HepG2 (cell line): ENCODE data around the gene CEP120. TPM values are rescaled to one million over a fixed set of nuclear protein-coding genes. Genes with fewer than 3 reads are reported as not detected.

ENCODE experiments used
- ATAC-seq: fragments of 200-7000 bp; cut with Tn5 transposase; 3 replicates; pipeline ENCODE4 v1.9.1; 2020; ENCODE audit warnings: mild to moderate bottlenecking, moderate library complexity
- BruUV-seq: library from RNA; stranded (reverse); fragments of 400-500 nt; replicated peaks from 2 replicates; lab custom pipeline; 2021; lab: Mats Ljungman, UMichigan
- CTCF ChIA-PET: fragments of 300-600 bp; formaldehyde crosslinking; extraction: SDS; loops from one replicate; lab custom pipeline; 2021; ENCODE audit warnings: low total read pairs, inconsistent platforms, low intra/inter-chr PET ratio; lab: Yijun Ruan, JAX
- POLR2A ChIA-PET: fragments of 350-600 bp; sonication (Branson Sonifier 250); formaldehyde crosslinking; loops from one replicate; lab custom pipeline; 2020; ENCODE audit warnings: antibody characterized with exemption, inconsistent platforms; lab: Yijun Ruan, JAX
- DNase-seq: peaks from one replicate; pipeline ENCODE4 v3.0.0-alpha.2; 2015; ENCODE audit warnings: low spot score
- FAIRE-seq: peaks from 3 replicates; lab custom pipeline; 2011; peaks lifted over from hg19 to GRCh38; lab: Jason Lieb, UNC
- H2AFZ ChIP-seq: one replicate; pipeline ENCODE4 v1.6.1; 2011; ENCODE audit warnings: low read length, inconsistent platforms
- H3K27ac ChIP-seq: fragments of 300-600 bp; 3 replicates; pipeline ENCODE4 v1.8.0; 2011; ENCODE audit warnings: mixed run types, mild to moderate bottlenecking, mixed read lengths, low read length, inconsistent platforms; ENCODE audit not compliant: insufficient read depth; ENCODE audit errors: extremely low read length
- H3K27me3 ChIP-seq, 2 experiments: fragments of 200-600 bp in 1 of 2; 2 replicates in 1 of 2; 3 replicates in 1 of 2; pipeline versions ENCODE4 v1.6.0 to v1.8.0; 2011; ENCODE audit warnings: low read length in 2 of 2, mild to moderate bottlenecking in 2 of 2, moderate library complexity in 2 of 2, inconsistent platforms in 1 of 2; ENCODE audit not compliant: insufficient read depth in 2 of 2, control insufficient read depth in 1 of 2
- H3K36me3 ChIP-seq, 2 experiments: fragments of 200-600 bp in 1 of 2; replicated peaks in 1 of 2; 2 replicates in 1 of 2; 3 replicates in 1 of 2; pipeline versions ENCODE4 v1.5.1 to v1.8.0; 2011; ENCODE audit warnings: low read length in 2 of 2, inconsistent platforms in 1 of 2; ENCODE audit not compliant: insufficient read depth in 2 of 2, control insufficient read depth in 1 of 2
- H3K4me1 ChIP-seq: 2 replicates; pipeline ENCODE4 v1.5.1; 2012; ENCODE audit warnings: low read length, inconsistent platforms; ENCODE audit not compliant: insufficient read depth
- H3K4me2 ChIP-seq: 2 replicates; pipeline ENCODE4 v1.6.0; 2011; ENCODE audit warnings: low read depth, low read length, inconsistent platforms
- H3K4me3 ChIP-seq, 3 experiments: fragments of 200-600 bp in 1 of 3; sonication (generic), shearing (Covaris generic) in 1 of 3; replicated peaks in 1 of 3; 2 replicates each; pipeline ENCODE4 v1.5.1; 2011 to 2016; ENCODE audit warnings: low read length in 3 of 3, inconsistent platforms in 2 of 3, low read depth in 2 of 3, mild to moderate bottlenecking in 2 of 3, control low read depth in 1 of 3, mixed read lengths in 1 of 3; ENCODE audit not compliant: insufficient read depth in 1 of 3
- H3K79me2 ChIP-seq: one replicate; pipeline ENCODE4 v1.6.1; 2011; ENCODE audit warnings: low read length, inconsistent platforms; ENCODE audit not compliant: insufficient read depth
- H3K9ac ChIP-seq: 2 replicates; pipeline ENCODE4 v1.6.0; 2011; ENCODE audit warnings: mild to moderate bottlenecking, low read depth, low read length, inconsistent platforms; ENCODE audit not compliant: insufficient read depth
- H3K9me3 ChIP-seq: 2 replicates; pipeline ENCODE4 v1.5.1; 2012; ENCODE audit warnings: mild to moderate bottlenecking, low read length
- H4K20me1 ChIP-seq: 2 replicates; pipeline ENCODE4 v1.6.0; 2011; ENCODE audit warnings: inconsistent platforms, mild to moderate bottlenecking, low read length, moderate library complexity; ENCODE audit not compliant: insufficient read depth
- ARNT2 ChIP-seq: sonication (generic); formaldehyde crosslinking; IDR thresholded peaks from 2 replicates; pipeline ENCODE4 v1.8.0; 2022; ENCODE audit warnings: mild to moderate bottlenecking, low read depth, missing genetic modification reagents, moderate library complexity
- HDAC1 ChIP-seq: sonication (generic); formaldehyde crosslinking; IDR thresholded peaks from 2 replicates; pipeline ENCODE4 v1.5.1; 2020; ENCODE audit warnings: mild to moderate bottlenecking, missing genetic modification reagents
- NFE2 ChIP-seq: sonication (generic); formaldehyde crosslinking; IDR thresholded peaks from 2 replicates; pipeline ENCODE4 v1.4.0; 2020; ENCODE audit warnings: missing genetic modification reagents
- NR2C2 ChIP-seq: sonication (generic); formaldehyde crosslinking; IDR thresholded peaks from 2 replicates; pipeline ENCODE4 v1.4.0; 2020; ENCODE audit warnings: missing genetic modification reagents, mild to moderate bottlenecking, moderate library complexity, borderline replicate concordance
- NR2F1 ChIP-seq, 2 experiments: fragments of 450-650 bp in 1 of 2; formaldehyde crosslinking in 1 of 2; IDR thresholded peaks; 2 replicates each; pipeline versions ENCODE4 v1.5.0 to v1.6.1; 2016 to 2020; ENCODE audit warnings: mild to moderate bottlenecking in 1 of 2, missing compliant biosample characterization in 1 of 2, missing genetic modification reagents in 1 of 2, moderate library complexity in 1 of 2
- PCBP1 ChIP-seq: fragments of 200-400 bp; formaldehyde crosslinking; IDR thresholded peaks from 2 replicates; pipeline ENCODE4 v1.6.1; 2017; ENCODE audit warnings: mild to moderate bottlenecking, low read depth, low read length, borderline replicate concordance
- RAD21 ChIP-seq: fragments of 450-650 bp; formaldehyde crosslinking; IDR thresholded peaks from 2 replicates; pipeline ENCODE4 v1.5.0; 2020; ENCODE audit warnings: mild to moderate bottlenecking
- RCOR2 ChIP-seq: IDR thresholded peaks from 2 replicates; pipeline ENCODE4 v1.6.1; 2016; ENCODE audit warnings: missing biosample characterization, missing genetic modification reagents
- TEAD3 ChIP-seq: optimal IDR thresholded peaks from 2 replicates; pipeline ENCODE3; 2016; ENCODE audit warnings: borderline replicate concordance
- TOPORS ChIP-seq: sonication (generic); formaldehyde crosslinking; IDR thresholded peaks from 2 replicates; pipeline ENCODE4 v1.8.0; 2023; ENCODE audit warnings: mild to moderate bottlenecking, missing genetic modification reagents
- ZBTB46 ChIP-seq: sonication (generic); formaldehyde crosslinking; IDR thresholded peaks from 2 replicates; pipeline ENCODE4 v1.4.0; 2020; ENCODE audit warnings: mild to moderate bottlenecking, missing genetic modification reagents, borderline replicate concordance
- ZFP90 ChIP-seq: sonication (generic); formaldehyde crosslinking; IDR thresholded peaks from 2 replicates; pipeline ENCODE4 v1.8.0; 2022; ENCODE audit warnings: missing genetic modification reagents, mild to moderate bottlenecking, inconsistent platforms, borderline replicate concordance
- ZMYM4 ChIP-seq: sonication (generic); formaldehyde crosslinking; IDR thresholded peaks from 2 replicates; pipeline ENCODE4 v1.8.1; 2023; ENCODE audit warnings: mild to moderate bottlenecking, missing genetic modification reagents
- ZNF12 ChIP-seq: sonication (generic); formaldehyde crosslinking; IDR thresholded peaks from 2 replicates; pipeline ENCODE4 v1.5.0; 2020; ENCODE audit warnings: missing genetic modification reagents
- ZNF335 ChIP-seq: sonication (generic); formaldehyde crosslinking; IDR thresholded peaks from 2 replicates; pipeline ENCODE4 v1.4.0; 2020; ENCODE audit warnings: missing genetic modification reagents
- ZNF562 ChIP-seq: sonication (generic); formaldehyde crosslinking; IDR thresholded peaks from 2 replicates; pipeline ENCODE4 v1.8.0; 2022; ENCODE audit warnings: missing genetic modification reagents, borderline replicate concordance
- ZNF75D ChIP-seq: sonication (generic); formaldehyde crosslinking; IDR thresholded peaks from 2 replicates; pipeline ENCODE4 v1.8.1; 2023; ENCODE audit warnings: missing genetic modification reagents, mild to moderate bottlenecking, borderline replicate concordance
- ZSCAN12 ChIP-seq: sonication (generic); formaldehyde crosslinking; IDR thresholded peaks from 2 replicates; pipeline ENCODE4 v1.9.0; 2021; ENCODE audit warnings: mild to moderate bottlenecking, missing genetic modification reagents
- in situ Hi-C: cut with HindIII; loops from 2 replicates; pipeline ENCODE4 v1.10.0; 2017; ENCODE audit warnings: low pct_unique_long_range_greater_than_20kb; ENCODE audit not compliant: extremely low pct_ligation_motif_present
- intact Hi-C: fragments of 100-400 bp; cut with micrococcal nuclease; formaldehyde crosslinking; loops from one replicate; pipeline ENCODE4 v1.10.0; 2022; ENCODE audit not compliant: unreplicated experiment
- polyA plus RNA-seq, 8 experiments: library from polyadenylated mRNA; depleted of rRNA in 3 of 8; stranded (reverse) in 7 of 8; unstranded in 1 of 8; fragments of >200 nt; fragmentation: Illumina TruSeq in 4 of 8; extraction: Trizol in 4 of 8; gene quantifications; 2 replicates each; pipeline versions ENCODE4 v1.2.1 to v1.2.3, GENCODE V29; 2011 to 2016; ENCODE audit warnings: low read depth in 4 of 8, missing spikeins in 1 of 8, mixed read lengths in 1 of 8; ENCODE audit not compliant: insufficient read depth in 1 of 8
- total RNA-seq, 5 experiments: library from RNA; depleted of rRNA; stranded (reverse); fragments of >200 nt; fragmentation: Illumina TruSeq; extraction: Trizol; gene quantifications; 2 replicates each; pipeline ENCODE4 v1.2.3, GENCODE V29; 2016; ENCODE audit warnings: low read depth in 1 of 5
- TF ChIP-seq, protein P1 (sequence below): fragments of 450-650 bp; IDR thresholded peaks from 2 replicates; pipeline ENCODE4 v1.6.1; 2017; ENCODE audit warnings: mild to moderate bottlenecking

Gene CEP120
- total and polyA plus RNA-seq, 2 of the 13 experiments (the other 11 are each of a cell fraction or from before 2014, with no cell fraction given): 8.0 to 14.7 TPM

DNA sequence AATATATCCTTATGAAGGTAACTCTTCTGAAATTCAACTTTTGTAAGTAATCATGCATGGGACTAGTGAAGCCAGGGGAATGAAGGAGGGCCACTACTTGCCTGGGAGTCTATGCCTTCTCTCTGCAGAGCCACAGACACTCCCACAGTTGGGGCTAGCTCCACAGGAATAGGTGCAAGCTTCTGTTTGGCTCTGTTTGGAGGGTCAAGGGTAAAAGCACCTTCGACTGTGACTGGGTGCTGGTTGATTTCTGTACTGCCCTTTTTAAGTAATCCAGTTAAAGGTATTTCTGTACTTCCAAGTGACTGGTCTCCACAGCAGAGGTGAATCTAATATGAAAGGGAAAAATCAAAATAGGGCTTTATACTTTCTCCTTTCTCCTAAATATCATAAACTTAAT is 32.2 kb downstream of the CEP120 start (continued):
- TF ChIP-seq ZNF335 (no peak), PCBP1 (no peak), HDAC1 (CRISPR knock-in tag) (no peak), ZSCAN12 (no peak), ZNF562 (CRISPR knock-in tag) (no peak), ZNF12 (CRISPR knock-in tag) (no peak), NR2C2 (CRISPR knock-in tag) (no peak), RAD21 (CRISPR knock-in tag) (no peak), RCOR2 (CRISPR knock-in tag) (no peak)
- TF ChIP-seq, protein P1, sequence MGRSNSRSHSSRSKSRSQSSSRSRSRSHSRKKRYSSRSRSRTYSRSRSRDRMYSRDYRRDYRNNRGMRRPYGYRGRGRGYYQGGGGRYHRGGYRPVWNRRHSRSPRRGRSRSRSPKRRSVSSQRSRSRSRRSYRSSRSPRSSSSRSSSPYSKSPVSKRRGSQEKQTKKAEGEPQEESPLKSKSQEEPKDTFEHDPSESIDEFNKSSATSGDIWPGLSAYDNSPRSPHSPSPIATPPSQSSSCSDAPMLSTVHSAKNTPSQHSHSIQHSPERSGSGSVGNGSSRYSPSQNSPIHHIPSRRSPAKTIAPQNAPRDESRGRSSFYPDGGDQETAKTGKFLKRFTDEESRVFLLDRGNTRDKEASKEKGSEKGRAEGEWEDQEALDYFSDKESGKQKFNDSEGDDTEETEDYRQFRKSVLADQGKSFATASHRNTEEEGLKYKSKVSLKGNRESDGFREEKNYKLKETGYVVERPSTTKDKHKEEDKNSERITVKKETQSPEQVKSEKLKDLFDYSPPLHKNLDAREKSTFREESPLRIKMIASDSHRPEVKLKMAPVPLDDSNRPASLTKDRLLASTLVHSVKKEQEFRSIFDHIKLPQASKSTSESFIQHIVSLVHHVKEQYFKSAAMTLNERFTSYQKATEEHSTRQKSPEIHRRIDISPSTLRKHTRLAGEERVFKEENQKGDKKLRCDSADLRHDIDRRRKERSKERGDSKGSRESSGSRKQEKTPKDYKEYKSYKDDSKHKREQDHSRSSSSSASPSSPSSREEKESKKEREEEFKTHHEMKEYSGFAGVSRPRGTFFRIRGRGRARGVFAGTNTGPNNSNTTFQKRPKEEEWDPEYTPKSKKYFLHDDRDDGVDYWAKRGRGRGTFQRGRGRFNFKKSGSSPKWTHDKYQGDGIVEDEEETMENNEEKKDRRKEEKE: no peak

DNA sequence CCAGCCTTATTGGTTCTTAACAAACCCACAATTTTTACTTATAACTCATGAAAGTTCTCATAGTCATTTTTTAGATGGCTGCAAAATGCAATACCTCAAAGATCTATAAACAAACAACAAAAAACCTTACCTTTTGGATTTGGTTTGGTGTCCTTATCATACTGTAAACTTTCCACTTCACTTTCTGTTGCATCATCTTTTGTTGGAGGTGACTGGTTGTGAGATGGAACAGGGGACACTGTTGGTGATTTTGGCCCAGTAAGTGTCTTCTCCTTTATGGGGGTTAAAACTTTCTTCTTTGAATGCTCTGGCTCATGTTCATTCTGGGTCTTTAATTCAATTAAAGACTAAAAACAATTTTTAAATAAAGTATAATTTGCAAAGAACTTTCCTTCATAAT is 33.4 kb downstream of the CEP120 start:
- Histone ChIP-seq H3K9me3 (no peaks in the 10 kb centered on the region), H3K36me3 (peaks cover 3 to 32% of the 10 kb centered on the region in 2 experiments; a peak in 4 of 5 replicates), H4K20me1 (no peaks in the 10 kb centered on the region), H3K27ac (no peak overlapping the region), H3K27me3 (no peaks in the 10 kb centered on the region), H2AFZ (no peak overlapping the region), H3K4me1 (no peaks in the 10 kb centered on the region), H3K4me2 (no peak overlapping the region), H3K9ac (no peak overlapping the region), H3K4me3 (no peak overlapping the region), H3K79me2 (no peaks in the 10 kb centered on the region)
- ATAC-seq (no peak), FAIRE-seq (no peak), DNase-seq (no peak)
- POLR2A ChIA-PET: no interaction called here
- no TSS peak for BruUV-seq
- intact Hi-C loops: no loop called here
- in situ Hi-C loops: no loop called here
- CTCF ChIA-PET: no interaction called here
- TF ChIP-seq TOPORS (CRISPR knock-in tag) (no peak), NR2F1 (CRISPR knock-in tag; IDR thresholded peaks at IDR 0.05) (no peak), ARNT2 (CRISPR knock-in tag) (no peak), NFE2 (CRISPR knock-in tag) (no peak), ZMYM4 (CRISPR knock-in tag) (no peak), ZFP90 (CRISPR knock-in tag) (no peak), ZBTB46 (CRISPR knock-in tag) (no peak), TEAD3 (CRISPR knock-in tag) (no peak), ZNF75D (CRISPR knock-in tag) (no peak)
